K562 (cell line): ENCODE results near the gene DCAF16. TPM values are rescaled to one million over a fixed set of nuclear protein-coding genes. Genes with fewer than 3 reads are reported as not detected.

Experiments used
- ATAC-seq: fragments of 200-7000 bp; cut with Tn5 transposase; 3 replicates; pipeline ENCODE4 v1.9.1; 2020; ENCODE audit warnings: moderate library complexity
- BruUV-seq: library from RNA; stranded (reverse); fragments of 400-500 nt; replicated peaks from 2 replicates; lab custom pipeline; 2021; lab: Mats Ljungman, UMichigan
- CTCF ChIA-PET: fragments of 300-600 bp; formaldehyde crosslinking; extraction: SDS; loops from one replicate; lab custom pipeline; 2021; ENCODE audit warnings: low intra/inter-chr PET ratio; lab: Yijun Ruan, JAX
- POLR2A ChIA-PET: fragments of 300-600, 350-650 bp; sonication (Branson Sonifier 250); formaldehyde crosslinking; extraction: SDS; loops from one replicate; lab custom pipeline; 2021; ENCODE audit warnings: antibody characterized with exemption, inconsistent platforms; lab: Yijun Ruan, JAX
- DNase-seq, 4 experiments: peaks; one replicate each; pipeline versions ENCODE4 v3.0.0 to v3.0.0-alpha.2; 2011 to 2018; ENCODE audit warnings: low spot score in 3 of 4, mixed read lengths in 3 of 4; ENCODE audit errors: extremely low read depth in 1 of 4
- FAIRE-seq: peaks from 2 replicates; lab custom pipeline; 2011; peaks lifted over from hg19 to GRCh38; lab: Jason Lieb, UNC
- H2AFZ ChIP-seq: 2 replicates; pipeline ENCODE4 v1.6.0; 2011; ENCODE audit warnings: low read depth, low read length, control low read depth, inconsistent platforms
- H3K27ac ChIP-seq: fragments of 200-600 bp; 3 replicates; pipeline ENCODE4 v1.8.0; 2011; ENCODE audit warnings: low read depth, mild to moderate bottlenecking, control low read depth, inconsistent platforms, low read length, moderate library complexity, mixed read lengths; ENCODE audit errors: extremely low read depth
- H3K27me3 ChIP-seq, 2 experiments: fragments of 300-600 bp in 1 of 2; 2 replicates in 1 of 2; 3 replicates in 1 of 2; pipeline versions ENCODE4 v1.6.0 to v1.8.0; 2011; ENCODE audit warnings: inconsistent platforms in 2 of 2, low read length in 2 of 2, mild to moderate bottlenecking in 1 of 2, mixed read lengths in 1 of 2, moderate library complexity in 1 of 2; ENCODE audit not compliant: control insufficient read depth in 2 of 2, insufficient read depth in 2 of 2
- H3K36me3 ChIP-seq: fragments of 300-600 bp; 3 replicates; pipeline ENCODE4 v1.8.0; 2011; ENCODE audit warnings: mild to moderate bottlenecking, low read length, inconsistent platforms; ENCODE audit not compliant: control insufficient read depth, insufficient read depth
- H3K4me1 ChIP-seq, 2 experiments: fragments of 200-600 bp in 1 of 2; replicated peaks in 1 of 2; 2 replicates in 1 of 2; 3 replicates in 1 of 2; pipeline versions ENCODE4 v1.5.1 to v1.8.0; 2011; ENCODE audit warnings: inconsistent platforms in 2 of 2, low read length in 2 of 2, mild to moderate bottlenecking in 1 of 2, mixed read lengths in 1 of 2, moderate library complexity in 1 of 2; ENCODE audit not compliant: control insufficient read depth in 2 of 2, insufficient read depth in 2 of 2
- H3K4me2 ChIP-seq: 2 replicates; pipeline ENCODE4 v1.6.1; 2011; ENCODE audit warnings: low read length, control low read depth, inconsistent platforms, mixed read lengths; ENCODE audit not compliant: insufficient read depth
- H3K4me3 ChIP-seq: fragments of 200-600 bp; sonication (generic), shearing (Covaris generic); 2 replicates; pipeline ENCODE4 v1.5.1; 2016; ENCODE audit warnings: control low read depth, inconsistent platforms
- H3K79me2 ChIP-seq: fragments of 200-600 bp; 3 replicates; pipeline ENCODE4 v1.8.0; 2011; ENCODE audit warnings: low read length, inconsistent platforms; ENCODE audit not compliant: control insufficient read depth, insufficient read depth
- H3K9ac ChIP-seq, 2 experiments: 2 replicates each; pipeline versions ENCODE4 v1.6.0 to v1.6.1; 2011; ENCODE audit warnings: low read depth in 2 of 2, low read length in 2 of 2, control low read depth in 1 of 2, inconsistent platforms in 1 of 2, mild to moderate bottlenecking in 1 of 2, mixed read lengths in 1 of 2; ENCODE audit not compliant: insufficient read depth in 1 of 2
- H3K9me1 ChIP-seq: one replicate; pipeline ENCODE4 v1.6.0; 2011; ENCODE audit warnings: inconsistent platforms, mild to moderate bottlenecking, low read length, moderate library complexity; ENCODE audit not compliant: control insufficient read depth, insufficient read depth
- H3K9me3 ChIP-seq: replicated peaks from 2 replicates; pipeline ENCODE4 v1.5.1; 2011; ENCODE audit warnings: low read depth, low read length, inconsistent platforms; ENCODE audit not compliant: control insufficient read depth, insufficient read depth
- H4K20me1 ChIP-seq: replicated peaks from 2 replicates; pipeline ENCODE4 v1.6.1; 2011; ENCODE audit warnings: low read length, inconsistent platforms, mixed read lengths; ENCODE audit not compliant: control insufficient read depth, insufficient read depth
- RAD21 ChIP-seq, 2 experiments: fragments of 250-450 bp in 1 of 2; fragments of 450-650 bp in 1 of 2; sonication (Bioruptor Pico) in 1 of 2; formaldehyde crosslinking in 1 of 2; IDR thresholded peaks in 1 of 2; conservative IDR thresholded peaks in 1 of 2; 2 replicates each; pipeline versions ENCODE4 v1.4.0 to v1.8.0; 2020 to 2022; ENCODE audit warnings: mild to moderate bottlenecking in 2 of 2, moderate library complexity in 1 of 2
- ZC3H11A ChIP-seq: IDR thresholded peaks from 2 replicates; pipeline ENCODE4 v1.6.1; 2012; ENCODE audit warnings: low read depth, low read length, improper control_type of control experiment
- WGBS: fragments of 100-300 bp; shearing (Covaris generic); methylation state at CpG from one replicate; pipeline ENCODE4 v1.1.6; 2016; ENCODE audit warnings: low coverage, mixed read lengths; ENCODE audit not compliant: insufficient coverage; ENCODE audit errors: missing lambda C conversion rate; 5-methylcytosine and 5-hydroxymethylcytosine counted together
- in situ Hi-C: fragments of 300-500 bp; cut with MboI; formaldehyde crosslinking; loops from 4 replicates; pipeline ENCODE4 v1.15.0; 2018; ENCODE audit warnings: inconsistent platforms, mixed read lengths
- intact Hi-C: fragments of 100-400 bp; cut with micrococcal nuclease; formaldehyde crosslinking; loops from 2 replicates; pipeline ENCODE4 v1.14.2; 2022
- polyA plus RNA-seq, 8 experiments: library from polyadenylated mRNA; depleted of rRNA in 4 of 8; stranded (reverse) in 5 of 8; unstranded in 3 of 8; fragments of >200 nt; fragmentation: Nextera tagmentation in 2 of 8; fragmentation: Illumina TruSeq in 1 of 8; extraction: Ambion mirVana in 2 of 8; extraction: Trizol in 1 of 8; gene quantifications; 2 replicates each; pipeline versions ENCODE4 v1.2.1 to v1.2.3, GENCODE V29; 2011 to 2014; ENCODE audit warnings: inconsistent platforms in 1 of 8, missing spikeins in 1 of 8
- total RNA-seq, 7 experiments: library from RNA; depleted of rRNA in 6 of 7; stranded (reverse); fragments of >200 nt in 6 of 7; fragmentation: Illumina TruSeq in 2 of 7; extraction: Trizol in 2 of 7; gene quantifications; 2 replicates each; pipeline versions ENCODE4 v1.2.1 to v1.2.3, GENCODE V29; 2011 to 2021; ENCODE audit warnings: low replicate concordance in 1 of 7
- TF ChIP-seq, protein P1 (sequence below), 3 experiments: IDR thresholded peaks in 2 of 3; conservative IDR thresholded peaks in 1 of 3; 2 replicates each; pipeline ENCODE4 v1.5.1; 2011 to 2012; ENCODE audit warnings: low read length in 3 of 3, mild to moderate bottlenecking in 3 of 3, control low read depth in 2 of 3, improper control_type of control experiment in 1 of 3, inconsistent platforms in 1 of 3, low read depth in 1 of 3, mixed read lengths in 1 of 3, moderate library complexity in 1 of 3; ENCODE audit not compliant: insufficient read depth in 2 of 3

Gene DCAF16
- total and polyA plus RNA-seq, 9 of the 15 experiments (the other 6 are each of a cell fraction or from before 2014, with no cell fraction given), result 20.5 to 82.8 (median 67.8) TPM

DNA sequence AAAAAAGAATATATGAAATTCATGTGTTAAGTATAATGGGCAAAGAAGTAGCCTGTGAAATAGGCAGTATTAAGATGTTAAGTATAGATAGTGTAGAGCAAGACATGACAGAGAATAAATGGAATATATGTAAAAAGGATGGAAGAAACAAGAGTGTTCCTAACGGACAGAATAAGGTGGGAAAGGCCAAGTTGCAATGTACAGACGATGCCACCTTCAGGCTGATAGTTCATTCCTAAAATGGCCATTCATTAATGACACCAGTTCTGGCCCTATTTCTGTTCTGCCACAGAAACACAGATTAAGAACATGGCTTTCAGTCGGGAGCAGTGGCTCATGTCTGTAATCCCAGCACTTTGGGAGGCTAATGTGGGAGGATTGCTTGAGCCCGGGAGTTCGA, 24.7 kb downstream of the DCAF16 start:
- H3K36me3 ChIP-seq, result no peaks in the 10 kb centered on the region
- H3K4me1 ChIP-seq, result peaks cover 0 to 10% of the 10 kb centered on the region in 2 experiments; a peak in 1 of 5 replicates
- ATAC-seq (peak; percentile 70), DNase-seq (no peak), FAIRE-seq (peak; percentile 72)
- no peak overlapping the region for H2AFZ ChIP-seq
- ChIA-PET POLR2A (no interaction called here), CTCF (no interaction called here)
- H4K20me1 ChIP-seq, result no peaks in the 10 kb centered on the region
- no peak overlapping the region; the same call in 1 of the 2 replicates for H3K4me2 ChIP-seq
- no peak overlapping the region for H3K27ac ChIP-seq
- H3K9ac ChIP-seq, result no peak overlapping the region
- no peaks in the 10 kb centered on the region for H3K9me3 ChIP-seq
- in situ Hi-C loops (no loop called here), intact Hi-C loops (loop anchor here (2.0 kb wide), 1 partner anchor 237 kb away; no protein-coding TSS in a partner anchor)
- H3K27me3 ChIP-seq, result peaks cover 4 to 18% of the 10 kb centered on the region in 2 experiments; a peak in 3 of 5 replicates
- no peaks in the 10 kb centered on the region for H3K9me1 ChIP-seq
- BruUV-seq, result no TSS peak
- no peaks in the 10 kb centered on the region for H3K79me2 ChIP-seq
- no peak overlapping the region for H3K4me3 ChIP-seq
- WGBS, result 0% methylated on average over 5 of the region's 5 CpGs
- TF ChIP-seq ZC3H11A (no peak), RAD21 (CRISPR knock-in tag; conservative IDR thresholded peaks at IDR 0.05 in 1 of 2, IDR thresholded peaks at IDR 0.05 in 1 of 2) (peak in 1 of 2 experiments; percentile 56; a peak in 1 of 4 replicates)
- TF ChIP-seq, protein P1, sequence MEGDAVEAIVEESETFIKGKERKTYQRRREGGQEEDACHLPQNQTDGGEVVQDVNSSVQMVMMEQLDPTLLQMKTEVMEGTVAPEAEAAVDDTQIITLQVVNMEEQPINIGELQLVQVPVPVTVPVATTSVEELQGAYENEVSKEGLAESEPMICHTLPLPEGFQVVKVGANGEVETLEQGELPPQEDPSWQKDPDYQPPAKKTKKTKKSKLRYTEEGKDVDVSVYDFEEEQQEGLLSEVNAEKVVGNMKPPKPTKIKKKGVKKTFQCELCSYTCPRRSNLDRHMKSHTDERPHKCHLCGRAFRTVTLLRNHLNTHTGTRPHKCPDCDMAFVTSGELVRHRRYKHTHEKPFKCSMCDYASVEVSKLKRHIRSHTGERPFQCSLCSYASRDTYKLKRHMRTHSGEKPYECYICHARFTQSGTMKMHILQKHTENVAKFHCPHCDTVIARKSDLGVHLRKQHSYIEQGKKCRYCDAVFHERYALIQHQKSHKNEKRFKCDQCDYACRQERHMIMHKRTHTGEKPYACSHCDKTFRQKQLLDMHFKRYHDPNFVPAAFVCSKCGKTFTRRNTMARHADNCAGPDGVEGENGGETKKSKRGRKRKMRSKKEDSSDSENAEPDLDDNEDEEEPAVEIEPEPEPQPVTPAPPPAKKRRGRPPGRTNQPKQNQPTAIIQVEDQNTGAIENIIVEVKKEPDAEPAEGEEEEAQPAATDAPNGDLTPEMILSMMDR (IDR thresholded peaks at IDR 0.05 in 2 of 3, conservative IDR thresholded peaks at IDR 0.05 in 1 of 3; ENCODE audit: insufficient read depth in 2 of 3, low read depth in 1 of 3, low read length in 3 of 3), result peak in 1 of 3 experiments; percentile 31; a peak in 2 of 6 replicates
